Central memory CD4-positive, alpha-beta T cell (primary cell): ENCODE data around the gene RPTOR.

ENCODE experiments used
- DNase-seq: peaks from one replicate; pipeline ENCODE4 v3.0.0; 2022

RPTOR gene

GRCh38 chr17:80970044-80970761, 425.6 kb downstream of the RPTOR start:
- DNase-seq: peak; percentile 33

- DNase-seq: no peak
Observed at GRCh38 chr17:80970762-80971703, 426.4 kb downstream of the RPTOR start.

GRCh38 chr17:80971704-80972304, 427.2 kb downstream of the RPTOR start:
- no peak for DNase-seq

- no peak for DNase-seq
Observed at GRCh38 chr17:80976701-80977100, 432.1 kb downstream of the RPTOR start.

GRCh38 chr17:80977172-80977571, 432.5 kb downstream of the RPTOR start:
- no peak for DNase-seq

- DNase-seq: no peak
Observed at GRCh38 chr17:80978499-80979497, 434.2 kb downstream of the RPTOR start.

GRCh38 chr17:80979547-80980378, 435.1 kb downstream of the RPTOR start:
- no peak for DNase-seq

GRCh38 chr17:80980397-80981061, 435.9 kb downstream of the RPTOR start:
- DNase-seq: no peak

- peak; percentile 27 for DNase-seq
Observed at GRCh38 chr17:80981062-80981902, 436.6 kb downstream of the RPTOR start.

- no peak for DNase-seq
Observed at GRCh38 chr17:80981929-80982425, 437.3 kb downstream of the RPTOR start.

- no peak for DNase-seq
Observed at GRCh38 chr17:80982426-80982974, 437.9 kb downstream of the RPTOR start.

GRCh38 chr17:80983545-80983944, 438.9 kb downstream of the RPTOR start:
- no peak for DNase-seq

GRCh38 chr17:80984749-80985148, 440.1 kb downstream of the RPTOR start:
- DNase-seq: no peak

- no peak for DNase-seq
Observed at GRCh38 chr17:80986046-80986445, 441.4 kb downstream of the RPTOR start.

- DNase-seq: no peak
Observed at GRCh38 chr17:80986816-80987475, 442.3 kb downstream of the RPTOR start.

GRCh38 chr17:80987941-80988461, 443.4 kb downstream of the RPTOR start:
- no peak for DNase-seq

- no peak for DNase-seq
Observed at GRCh38 chr17:80989586-80989913, 444.9 kb downstream of the RPTOR start.

- DNase-seq: no peak
Observed at GRCh38 chr17:80990921-80991644, 446.4 kb downstream of the RPTOR start.
